Stimulated activated CD8-positive, alpha-beta memory T cell treated with anti-CD3 and anti-CD28 coated beads, Interleukin-2, amount 100 ng/mL, for 48 hours (primary cell): ENCODE results near the gene CYP17A1.
"Not testable (repeated sequence)": the region's sequence is repeated elsewhere in the genome, so short reads cannot be mapped to it uniquely, and the experiment has no call there.

Experiments used
- DNase-seq, 2 donors: peaks; one replicate each; pipeline ENCODE4 v3.0.0-alpha.2; 2020; ENCODE audit warnings: low read depth in 2 of 2

CYP17A1 gene

DNA sequence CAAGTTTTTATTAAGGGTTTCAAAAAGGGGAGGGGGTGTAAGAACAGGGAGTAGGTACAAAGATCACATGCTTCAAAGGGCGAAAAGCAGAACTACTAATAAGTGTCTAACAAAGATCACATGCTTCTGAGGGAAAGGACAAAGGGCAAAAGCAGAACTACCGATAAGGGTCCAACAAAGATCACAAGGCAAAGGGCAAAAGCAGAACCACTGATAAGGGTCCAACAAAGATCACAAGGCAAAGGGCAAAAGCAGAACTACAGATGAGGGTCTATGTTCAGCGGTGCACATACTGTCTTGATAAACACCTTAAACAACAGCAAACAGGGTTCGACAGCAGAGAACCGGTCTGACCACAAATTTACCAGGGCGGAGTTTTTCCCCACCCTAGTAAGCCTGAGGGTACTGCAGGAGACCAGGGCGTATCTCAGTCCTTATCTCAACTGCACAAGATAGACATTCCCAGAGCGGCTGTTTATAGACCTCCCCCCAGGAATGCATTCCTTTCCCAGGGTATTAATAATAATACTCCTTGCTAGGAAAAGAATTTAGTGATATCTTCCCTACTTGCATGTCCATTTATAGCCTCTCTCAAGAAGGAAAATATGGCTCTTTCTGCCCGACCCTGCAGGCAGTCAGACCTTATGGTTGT lies 1.2 kb upstream of the CYP17A1 start:
- not testable (repeated sequence) for DNase-seq

DNA sequence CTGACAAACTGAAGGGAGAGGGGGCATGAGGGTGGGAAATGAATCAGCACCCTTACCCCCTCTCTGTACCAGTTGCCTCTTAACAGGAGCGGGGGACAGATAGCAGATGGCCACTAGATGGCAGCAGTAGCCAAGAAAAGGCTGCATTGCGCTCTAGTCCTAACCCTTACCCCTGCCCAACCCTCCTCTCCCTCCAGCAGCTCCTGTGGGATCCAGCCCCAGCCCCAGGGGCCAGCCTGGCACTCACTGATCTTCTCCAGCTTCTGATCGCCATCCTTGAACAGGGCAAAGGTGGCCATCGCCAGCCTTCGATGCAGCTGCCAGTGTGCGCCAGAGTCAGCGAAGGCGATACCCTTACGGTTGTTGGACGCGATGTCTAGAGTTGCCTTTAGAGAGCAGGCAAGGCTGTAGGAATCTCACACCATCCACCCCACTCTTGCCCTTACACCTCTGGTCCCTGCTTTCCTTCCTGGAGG lies 2.2 kb downstream of the CYP17A1 start:
- peak; percentile 38 to 59 for DNase-seq

DNA sequence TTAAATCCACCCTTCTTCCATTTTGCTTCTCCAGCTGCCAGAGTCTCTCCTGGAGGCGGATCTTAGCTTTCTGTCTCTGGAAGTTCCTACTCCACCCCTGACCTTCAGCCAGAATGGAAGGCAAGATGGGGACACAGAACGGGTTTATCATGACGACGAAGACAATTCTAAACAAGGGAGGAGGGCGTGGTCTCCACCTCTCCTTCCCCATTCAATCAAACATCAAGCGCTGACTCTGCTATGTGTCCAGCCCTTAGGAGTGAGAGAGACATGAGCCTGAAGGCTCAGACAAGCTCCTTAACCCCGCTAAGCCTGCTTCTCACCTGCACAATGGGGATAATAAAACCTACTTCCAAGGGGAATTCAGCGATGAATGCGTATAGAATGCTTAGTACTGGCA lies 3.1 kb downstream of the CYP17A1 start:
- no peak for DNase-seq

DNA sequence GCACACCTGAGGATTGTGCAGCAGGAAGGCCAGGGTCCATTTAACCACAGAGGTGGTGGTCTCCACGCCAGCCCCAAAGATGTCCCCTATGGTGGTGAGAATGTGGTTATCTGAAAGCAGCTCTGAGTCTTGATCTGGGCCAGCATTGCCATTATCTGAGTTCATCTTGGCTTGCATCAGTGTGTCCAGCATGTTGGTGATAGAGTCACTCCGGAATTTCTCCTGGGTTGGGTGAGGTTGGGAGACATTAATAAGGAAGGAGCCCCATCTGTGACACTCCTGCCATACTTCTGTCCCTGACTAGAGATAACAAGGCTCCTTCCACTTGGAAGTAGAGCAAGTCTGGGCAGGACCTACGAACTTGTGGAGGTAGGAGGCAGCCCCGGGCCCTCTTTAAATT lies 4.2 kb downstream of the CYP17A1 start:
- no peak for DNase-seq

DNA sequence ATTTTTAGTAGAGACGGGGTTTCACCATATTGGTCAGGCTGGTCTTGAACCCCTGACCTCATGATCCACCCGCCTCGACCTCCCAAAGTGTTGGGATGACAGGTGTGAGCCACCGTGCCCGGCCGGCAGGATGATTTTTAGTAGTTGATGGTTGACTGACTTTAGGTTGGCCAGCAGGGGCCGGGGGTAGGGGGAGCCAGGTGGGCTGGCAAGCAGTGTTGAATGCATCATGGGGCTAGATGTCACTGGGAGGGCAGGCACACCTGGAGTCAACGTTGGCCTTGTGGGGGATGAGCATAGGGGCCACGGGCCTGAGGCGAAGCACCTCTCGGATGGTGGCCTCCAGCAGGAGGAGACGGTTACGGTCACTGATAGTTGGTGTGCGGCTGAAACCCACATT lies 5.0 kb downstream of the CYP17A1 start:
- no peak for DNase-seq

DNA sequence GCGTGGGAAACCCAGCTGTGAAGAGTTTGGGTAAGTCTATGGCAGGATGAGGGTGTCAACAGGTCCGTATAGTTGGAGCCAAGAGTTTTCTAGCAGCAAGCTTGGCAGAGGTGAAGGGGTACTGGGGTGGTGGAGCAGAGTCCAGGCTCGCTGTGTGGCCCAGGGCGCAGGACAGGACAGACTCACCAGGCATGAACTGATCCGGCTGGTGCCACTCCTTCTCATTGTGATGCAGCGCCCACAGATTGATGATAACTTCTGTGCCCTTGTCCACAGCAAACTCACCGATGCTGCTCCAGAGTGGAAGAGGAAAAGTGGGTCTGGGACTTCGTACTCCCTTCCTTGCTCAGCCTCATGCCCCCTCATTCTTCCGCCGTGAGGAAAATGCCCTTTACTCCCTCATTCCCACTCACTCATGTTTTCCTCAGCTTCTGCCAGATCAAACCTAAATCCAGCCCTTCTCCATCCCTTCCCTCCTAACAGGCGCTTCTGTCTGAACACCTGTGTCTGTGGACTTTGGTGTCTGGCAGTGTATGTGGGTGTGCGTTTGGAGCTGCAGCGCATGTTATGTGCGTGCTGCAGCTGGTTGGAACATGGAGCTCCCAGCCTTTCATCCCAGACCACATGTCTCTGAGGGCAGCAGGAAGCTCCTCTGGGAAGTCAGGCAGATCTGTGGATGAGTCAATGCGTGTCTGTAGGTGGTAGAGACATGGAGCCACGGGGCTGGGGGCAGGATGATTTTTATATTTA lies 5.7 kb downstream of the CYP17A1 start:
- DNase-seq = no peak

DNA sequence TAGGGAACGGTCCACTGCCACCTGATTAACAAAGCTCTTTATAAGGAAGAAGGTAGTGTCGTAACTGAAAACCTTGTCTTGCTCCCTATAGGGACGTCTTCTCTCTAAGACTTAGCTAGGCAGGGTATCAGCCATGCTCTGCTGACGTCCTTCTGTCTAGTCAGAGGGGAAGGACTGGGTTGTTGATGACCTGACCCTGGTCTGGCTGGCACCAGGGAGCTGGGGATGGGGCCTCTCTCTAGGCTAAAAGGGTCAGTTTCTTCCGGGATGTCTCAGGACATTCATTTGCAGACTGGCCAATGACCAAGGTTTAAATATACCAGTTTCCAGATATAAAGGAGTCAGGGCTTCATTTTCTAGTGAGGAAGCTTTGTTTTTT lies 9.6 kb downstream of the CYP17A1 start:
- no peak for DNase-seq

DNA sequence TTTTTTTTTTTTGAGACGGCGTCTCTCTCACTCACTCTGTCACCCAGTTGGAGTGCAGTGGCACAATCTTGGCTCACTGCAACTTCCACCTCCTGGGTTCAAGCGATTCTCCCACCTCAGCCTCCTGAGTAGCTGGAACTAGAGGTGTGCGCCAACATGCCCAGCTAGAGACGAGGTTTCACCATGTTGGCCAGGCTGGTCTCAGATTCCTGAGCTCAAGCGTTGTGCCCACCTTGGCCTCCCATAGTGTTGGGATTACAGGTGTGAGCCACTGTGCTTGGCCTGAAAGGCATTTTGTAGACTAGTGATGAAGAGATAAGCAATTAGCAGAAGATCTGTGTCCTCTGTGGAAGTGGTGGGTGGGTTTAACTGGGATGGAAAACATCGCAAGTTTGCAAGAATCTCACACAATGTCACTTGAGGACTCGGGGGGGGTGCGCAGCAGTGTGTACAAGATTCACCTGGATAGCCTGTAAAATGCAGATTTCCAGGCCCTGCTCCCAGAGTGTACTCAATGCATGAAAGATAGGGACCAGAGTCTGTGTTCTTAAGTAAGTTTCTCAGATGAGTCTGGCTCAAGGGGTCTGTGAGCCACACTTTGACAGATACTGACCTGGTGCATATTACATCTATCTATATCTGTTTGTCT lies 10.9 kb downstream of the CYP17A1 start:
- no peak for DNase-seq

DNA sequence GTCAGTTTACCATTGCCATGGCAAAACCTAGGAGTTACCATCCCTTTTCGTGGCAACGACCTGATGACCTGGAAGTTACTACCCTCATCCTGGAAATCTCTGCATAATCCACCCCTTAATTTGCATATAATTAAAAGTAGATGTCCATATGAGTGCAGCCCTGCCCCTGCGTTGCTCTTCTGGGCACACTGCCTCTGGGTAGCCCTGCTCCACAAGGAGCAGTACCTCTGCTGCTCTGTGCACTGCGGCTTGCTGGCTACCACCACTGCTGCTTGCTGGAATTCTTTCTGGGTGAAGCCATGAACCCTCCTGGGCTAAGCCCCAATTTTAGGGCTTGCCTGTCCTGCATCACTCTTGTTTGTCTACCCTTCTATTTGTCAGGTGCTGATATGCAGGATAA lies 12.5 kb downstream of the CYP17A1 start:
- no peak for DNase-seq

DNA sequence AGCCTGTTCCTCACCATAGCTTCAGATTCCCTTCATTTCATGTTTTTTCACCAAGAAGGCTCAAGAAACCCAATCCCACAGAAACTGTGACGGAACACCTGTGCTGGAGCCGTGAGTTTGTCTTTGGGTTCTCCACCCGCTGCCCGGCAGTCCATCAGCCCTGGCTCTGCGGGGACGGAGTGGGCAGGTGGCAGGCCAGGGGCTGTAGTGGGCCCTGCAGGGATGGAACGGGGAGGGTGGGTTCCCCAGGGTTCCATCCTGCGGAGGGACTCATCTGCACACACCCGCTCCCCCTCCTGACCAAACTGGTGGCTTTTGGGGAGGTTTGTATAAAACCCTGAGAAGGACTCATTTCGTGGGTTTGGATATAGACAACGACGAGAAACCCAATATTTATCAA lies 15.0 kb downstream of the CYP17A1 start:
- DNase-seq = no peak

DNA sequence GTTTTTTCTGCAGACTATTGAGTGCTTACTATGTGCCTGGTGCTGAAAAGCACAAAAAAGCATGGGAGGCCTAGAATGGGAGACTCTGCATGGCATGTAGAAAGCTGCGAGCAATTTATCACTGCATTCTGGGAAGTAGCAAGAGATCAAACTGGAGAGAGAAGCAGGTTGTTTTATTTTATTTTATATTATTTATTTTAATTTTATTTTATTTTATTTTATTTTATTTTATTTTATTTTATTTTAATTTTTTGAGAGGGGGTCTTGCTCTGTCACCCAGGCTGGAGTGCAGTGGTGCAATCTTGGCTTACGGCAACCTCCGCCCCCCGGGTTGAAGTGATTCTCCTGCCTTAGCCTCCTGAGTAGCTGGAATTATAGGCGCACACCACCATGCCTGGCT lies 17.2 kb downstream of the CYP17A1 start:
- not testable (repeated sequence) for DNase-seq

DNA sequence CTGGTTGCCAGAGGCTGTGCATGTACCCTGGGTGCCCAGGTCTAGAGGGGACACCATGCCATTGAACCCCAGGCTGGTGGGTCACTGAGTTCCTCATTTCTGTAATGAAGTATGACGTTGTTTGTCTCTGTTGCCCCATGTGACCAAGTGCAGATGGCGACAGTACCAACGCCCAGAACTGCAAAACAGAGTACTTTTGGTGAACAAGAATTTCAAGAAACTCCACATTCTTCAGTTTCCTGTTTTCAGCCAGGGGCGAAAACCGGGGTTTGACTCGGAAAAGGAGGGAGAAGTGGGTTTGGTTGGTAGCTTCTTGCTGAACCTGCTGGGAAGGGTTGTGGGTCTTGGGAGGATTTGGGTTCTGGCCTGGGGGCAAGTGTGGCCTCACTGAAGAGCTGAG lies 18.2 kb downstream of the CYP17A1 start:
- DNase-seq = no peak

DNA sequence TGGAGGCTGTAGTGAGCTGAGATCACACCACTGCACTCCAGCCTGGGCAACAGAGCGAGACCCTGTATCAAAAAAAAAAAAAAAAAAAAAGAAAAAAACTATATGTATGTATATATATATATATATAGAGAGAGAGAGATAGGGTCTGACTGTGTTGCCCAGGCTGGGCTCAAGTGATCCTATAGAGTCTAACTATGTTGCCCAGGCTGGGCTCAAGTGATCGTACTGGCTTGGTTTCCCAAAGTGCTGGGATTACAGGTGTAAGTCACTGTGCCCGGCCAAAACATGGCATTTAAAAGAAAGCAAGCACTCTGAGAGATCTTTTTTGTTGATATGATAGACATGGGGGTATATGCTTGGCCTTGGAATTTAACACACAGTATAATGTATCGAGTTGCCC lies 20.0 kb downstream of the CYP17A1 start:
- DNase-seq = no peak

DNA sequence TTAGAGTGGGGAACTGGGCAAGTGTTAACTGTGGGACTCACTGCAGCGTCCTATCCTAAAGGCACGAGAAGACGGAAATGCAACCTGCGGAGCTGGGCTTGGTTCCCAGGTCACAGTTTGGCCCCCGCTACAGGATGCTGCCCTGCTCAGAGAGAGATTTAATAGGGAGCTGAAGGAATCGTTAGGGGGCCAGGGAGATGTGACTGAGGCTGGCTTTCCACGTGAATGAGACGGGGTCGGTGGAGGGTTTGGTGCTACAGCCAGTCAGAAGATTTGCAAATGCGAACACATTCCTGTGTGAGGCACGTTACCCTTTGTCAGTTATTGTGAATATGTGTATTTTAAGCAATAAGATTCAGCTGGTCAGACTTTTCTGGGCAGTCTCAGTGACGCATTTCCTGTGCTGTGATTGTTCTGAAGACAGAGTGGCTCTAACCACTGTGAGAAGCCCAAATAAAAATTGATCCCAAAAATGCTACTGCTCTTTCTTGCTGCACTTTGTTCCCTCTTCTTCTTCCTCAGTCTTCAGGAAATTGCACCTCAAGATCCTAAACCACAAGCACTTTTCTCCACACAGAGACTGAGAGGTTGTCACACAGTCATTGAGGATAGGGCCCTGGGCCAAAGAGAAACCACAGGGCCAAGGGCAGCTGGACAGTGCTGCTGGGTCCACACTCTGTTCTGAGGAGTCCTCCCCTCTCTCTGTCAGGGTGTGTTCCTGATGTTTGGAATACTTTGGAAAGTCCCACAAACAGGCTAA lies 21.2 kb downstream of the CYP17A1 start:
- no peak for DNase-seq

DNA sequence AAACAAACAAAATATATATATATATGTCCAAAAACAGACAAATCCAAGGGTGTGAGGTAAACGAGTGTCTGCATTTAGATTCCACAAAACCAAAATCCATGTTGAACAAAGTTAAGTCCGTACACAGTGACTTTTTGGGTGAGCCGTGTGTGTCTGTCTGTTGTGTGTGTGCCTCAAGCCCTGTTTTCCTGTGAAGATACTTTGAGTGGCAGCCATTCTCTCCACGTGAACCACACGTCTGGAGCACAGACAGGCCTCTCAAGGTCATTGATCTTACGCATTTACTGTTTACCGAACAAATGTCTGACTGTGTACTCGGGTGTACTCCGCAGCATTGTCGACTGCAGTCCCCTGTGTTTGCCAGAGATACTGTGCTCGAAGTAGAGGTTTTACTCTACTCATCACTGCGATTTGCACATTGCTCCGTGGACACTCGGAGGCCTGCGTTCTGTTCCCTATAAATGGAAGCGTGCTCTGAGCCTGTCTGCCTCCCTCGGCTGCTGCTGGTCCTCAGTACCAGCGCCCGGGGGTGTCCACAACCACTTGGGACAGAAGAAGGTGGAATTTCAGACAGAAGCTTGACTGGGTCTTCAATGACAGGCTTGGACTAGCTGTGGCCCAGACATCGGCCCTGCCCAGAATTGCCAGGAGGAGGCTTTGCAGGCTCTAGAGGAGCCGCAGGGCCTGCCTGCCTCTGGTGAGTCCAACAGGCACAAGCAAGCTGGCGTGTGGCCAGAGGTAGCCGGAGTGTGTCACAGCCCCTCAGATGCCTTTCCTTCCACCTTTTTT lies 22.1 kb downstream of the CYP17A1 start:
- DNase-seq = no peak

DNA sequence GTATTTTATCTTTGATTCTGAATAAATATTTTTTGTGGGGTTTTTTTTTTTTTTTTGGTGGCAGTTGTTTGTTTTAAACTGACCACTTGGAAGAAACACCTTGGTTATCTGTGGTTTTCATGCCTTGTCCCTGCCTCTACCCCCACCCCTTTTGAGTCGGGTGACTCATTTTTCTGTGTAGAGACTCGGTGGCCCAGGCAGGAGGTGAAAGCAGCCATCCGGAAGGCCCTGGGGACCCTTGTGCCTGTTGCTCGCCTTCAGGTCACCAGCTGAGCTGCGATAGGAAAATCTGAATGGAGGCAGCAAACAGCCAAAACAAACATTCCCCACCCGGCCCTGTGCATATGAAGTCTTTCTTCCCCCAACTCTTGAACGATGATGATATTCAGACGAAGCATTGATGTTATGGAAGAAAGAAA lies 22.8 kb downstream of the CYP17A1 start:
- DNase-seq = no peak

DNA sequence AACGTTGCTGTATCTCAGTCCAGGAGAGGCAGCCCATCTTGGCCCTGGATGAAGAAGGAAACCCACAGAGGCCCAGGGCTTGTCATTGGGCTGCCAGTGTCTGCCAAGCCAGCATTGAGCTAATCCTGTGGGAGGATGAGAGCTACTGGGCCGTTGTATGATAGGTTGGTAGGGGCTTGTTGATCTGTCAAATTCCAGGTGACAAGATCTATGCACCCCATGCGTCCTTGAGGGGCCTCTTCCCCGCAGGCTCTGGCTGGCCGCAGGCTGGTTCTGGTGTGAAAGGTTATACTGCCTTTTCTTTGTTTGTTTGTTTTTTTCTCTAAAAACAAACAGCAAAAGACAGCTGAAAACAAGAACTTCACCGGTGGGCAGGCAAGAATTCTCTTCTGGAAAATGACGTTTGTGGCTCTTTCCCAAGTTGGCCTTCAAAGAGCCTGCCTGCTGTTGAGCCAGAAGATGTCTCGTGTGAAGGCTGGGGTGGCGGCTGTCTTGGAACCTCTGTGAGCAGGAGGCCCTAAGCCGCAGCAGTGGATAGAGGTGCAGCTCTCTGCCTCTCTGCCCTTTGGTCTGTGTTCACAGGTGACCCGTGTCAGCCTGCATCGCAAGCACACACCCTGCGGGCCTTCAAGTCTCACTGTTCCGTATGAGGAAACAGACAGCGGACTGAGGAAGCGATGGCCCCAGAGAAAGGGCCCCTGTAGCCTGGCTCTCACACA lies 23.3 kb downstream of the CYP17A1 start:
- no peak for DNase-seq

DNA sequence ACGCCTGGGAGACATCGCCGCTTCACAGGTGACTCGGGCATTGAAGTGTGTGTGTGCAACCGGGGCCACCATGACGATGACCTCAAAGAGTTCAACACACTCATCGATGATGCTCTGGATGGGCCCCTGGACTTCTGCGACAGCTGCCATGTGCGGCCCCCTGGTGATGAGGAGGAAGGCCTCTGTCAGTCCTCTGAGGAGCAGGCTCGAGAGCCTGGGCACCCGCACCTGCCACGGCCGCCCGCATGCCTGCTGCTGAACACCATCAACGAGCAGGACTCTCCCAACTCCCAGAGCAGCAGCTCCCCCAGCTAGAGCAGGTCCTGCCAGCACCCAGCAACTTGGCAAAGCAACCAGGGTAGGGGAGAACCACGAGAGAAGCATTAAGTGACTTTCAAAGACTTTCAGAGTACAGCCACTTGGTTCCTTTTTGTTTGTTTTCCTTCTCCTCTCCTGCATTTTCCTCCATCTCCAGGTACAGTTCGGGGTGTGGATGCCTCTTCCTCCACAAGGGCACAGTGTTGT lies 24.1 kb downstream of the CYP17A1 start:
- no peak for DNase-seq

DNA sequence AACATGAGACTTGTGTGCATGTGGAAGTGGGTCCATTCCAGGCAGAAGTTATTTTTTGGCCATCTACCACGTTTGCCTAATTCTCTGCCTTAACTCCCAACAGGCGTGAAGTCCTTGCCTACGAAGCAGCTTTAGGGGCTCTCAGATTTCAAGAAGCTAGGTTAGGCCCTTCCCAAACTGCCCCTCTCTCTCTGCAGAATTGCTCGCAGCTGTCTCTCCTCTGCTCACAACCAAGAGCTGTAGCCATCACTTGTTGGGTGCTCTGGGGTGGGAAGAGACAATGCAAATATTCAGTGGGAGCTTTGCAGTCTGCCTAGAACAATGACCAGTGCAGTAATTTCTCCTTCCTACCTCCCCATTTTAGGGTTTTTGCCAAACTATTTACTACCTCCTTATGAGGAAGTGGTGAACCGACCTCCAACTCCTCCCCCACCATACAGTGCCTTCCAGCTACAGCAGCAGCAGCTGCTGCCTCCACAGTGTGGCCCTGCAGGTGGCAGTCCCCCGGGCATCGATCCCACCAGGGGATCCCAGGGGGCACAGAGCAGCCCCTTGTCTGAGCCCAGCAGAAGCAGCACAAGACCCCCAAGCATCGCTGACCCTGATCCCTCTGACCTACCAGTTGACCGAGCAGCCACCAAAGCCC lies 24.9 kb downstream of the CYP17A1 start:
- DNase-seq = no peak

DNA sequence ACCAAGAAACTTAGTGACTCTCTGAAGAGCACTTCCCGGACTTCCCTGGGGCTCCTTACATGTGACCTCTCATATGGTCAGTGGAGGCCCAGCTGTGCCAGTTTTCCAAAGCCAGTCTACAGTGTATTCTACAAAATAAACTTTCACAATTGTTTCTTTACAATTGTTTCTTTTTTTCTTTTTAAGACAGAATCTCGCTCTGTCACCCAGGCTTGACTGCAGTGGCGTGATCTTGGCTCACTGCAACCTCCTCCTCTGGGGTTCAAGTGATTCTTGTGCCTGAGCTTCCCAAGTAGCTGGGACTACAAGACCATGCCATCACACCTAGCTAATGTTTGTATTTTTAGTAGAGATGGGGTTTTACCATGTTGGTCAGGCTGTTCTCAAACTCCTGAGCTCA lies 25.9 kb downstream of the CYP17A1 start:
- DNase-seq = no peak
